Adipocyte (in vitro differentiated cells): ENCODE measurements around the gene PLA2G4C.

Experiments
- DNase-seq: peaks from one replicate; pipeline ENCODE4 v3.0.0-alpha.2; 2015; ENCODE audit warnings: low read depth
- H3K27me3 ChIP-seq: replicated peaks from 2 replicates; pipeline ENCODE4 v1.7.0; 2013; ENCODE audit warnings: mild to moderate bottlenecking, low read length, moderate library complexity; ENCODE audit not compliant: control insufficient read depth, insufficient read depth
- H3K36me3 ChIP-seq: 2 replicates; pipeline ENCODE4 v1.7.0; 2013; ENCODE audit warnings: low read length, mild to moderate bottlenecking, moderate library complexity; ENCODE audit not compliant: control insufficient read depth, insufficient read depth, severe bottlenecking
- H3K4me1 ChIP-seq: 2 replicates; pipeline ENCODE4 v1.7.0; 2013; ENCODE audit warnings: mild to moderate bottlenecking, low read length, moderate library complexity; ENCODE audit not compliant: control insufficient read depth, insufficient read depth
- H3K4me3 ChIP-seq: 2 replicates; pipeline ENCODE4 v1.7.0; 2013; ENCODE audit warnings: mild to moderate bottlenecking, low read length, moderate library complexity
- H3K9ac ChIP-seq: 2 replicates; pipeline ENCODE4 v1.7.0; 2013; ENCODE audit warnings: mild to moderate bottlenecking, low read length, moderate library complexity
- H3K9me3 ChIP-seq: 2 replicates; pipeline ENCODE4 v1.7.0; 2013; ENCODE audit warnings: mild to moderate bottlenecking, low read length, moderate library complexity; ENCODE audit not compliant: control insufficient read depth

The PLA2G4C gene

GRCh38 chr19:48110350-48110966 is at the start of gene PLA2G4C:
Gene PLA2G4C, minus strand, starts transcription at chr19:48110817. Its CDS starts 4,288 bp downstream, at chr19:48106529.
- peak within 1 kb of the TSS; percentile 79 for H3K4me3 ChIP-seq
- no peaks in the 10 kb centered on the region for H3K9me3 ChIP-seq
- H3K27me3 ChIP-seq = peaks cover 6% of the 10 kb centered on the region
- H3K9ac ChIP-seq = peak within 1 kb of the TSS; percentile 84
- H3K36me3 ChIP-seq = no peaks in the 10 kb centered on the region
- peaks cover 11% of the 10 kb centered on the region for H3K4me1 ChIP-seq
- peak; percentile 95 for DNase-seq

- H3K9me3 ChIP-seq = no peaks in the 10 kb centered on the region
- DNase-seq = no peak
- H3K27me3 ChIP-seq = no peaks in the 10 kb centered on the region
- no peak overlapping the region for H3K9ac ChIP-seq
- no peak overlapping the region for H3K4me3 ChIP-seq
- H3K36me3 ChIP-seq = no peaks in the 10 kb centered on the region
- no peaks in the 10 kb centered on the region for H3K4me1 ChIP-seq
Observed at GRCh38 chr19:48158210-48158790, 47.7 kb upstream of the PLA2G4C start.

GRCh38 chr19:48154003-48154402 is 43.4 kb upstream of the PLA2G4C start:
- Histone ChIP-seq H3K4me3 (no peak overlapping the region), H3K36me3 (no peaks in the 10 kb centered on the region), H3K9me3 (no peaks in the 10 kb centered on the region), H3K4me1 (no peaks in the 10 kb centered on the region), H3K9ac (no peak overlapping the region), H3K27me3 (no peaks in the 10 kb centered on the region)
- no peak for DNase-seq

GRCh38 chr19:48152551-48152950 is 41.9 kb upstream of the PLA2G4C start:
- no peaks in the 10 kb centered on the region for H3K36me3 ChIP-seq
- H3K27me3 ChIP-seq = no peaks in the 10 kb centered on the region
- no peak overlapping the region for H3K4me3 ChIP-seq
- H3K4me1 ChIP-seq = no peaks in the 10 kb centered on the region
- no peak overlapping the region for H3K9ac ChIP-seq
- H3K9me3 ChIP-seq = no peaks in the 10 kb centered on the region
- peak; percentile 86 for DNase-seq

GRCh38 chr19:48149430-48149829 is 38.8 kb upstream of the PLA2G4C start:
- Histone ChIP-seq H3K9me3 (no peaks in the 10 kb centered on the region), H3K36me3 (no peaks in the 10 kb centered on the region), H3K27me3 (no peaks in the 10 kb centered on the region), H3K4me1 (no peaks in the 10 kb centered on the region), H3K4me3 (no peak overlapping the region), H3K9ac (no peak overlapping the region)
- DNase-seq = no peak

- no peaks in the 10 kb centered on the region for H3K36me3 ChIP-seq
- H3K9me3 ChIP-seq = no peaks in the 10 kb centered on the region
- no peaks in the 10 kb centered on the region for H3K27me3 ChIP-seq
- H3K4me3 ChIP-seq = no peak overlapping the region
- H3K4me1 ChIP-seq = no peaks in the 10 kb centered on the region
- H3K9ac ChIP-seq = no peak overlapping the region
- no peak for DNase-seq
Observed at GRCh38 chr19:48148576-48148975, 38.0 kb upstream of the PLA2G4C start.

GRCh38 chr19:48147597-48148175 is 37.1 kb upstream of the PLA2G4C start:
- Histone ChIP-seq H3K4me1 (no peaks in the 10 kb centered on the region), H3K27me3 (no peaks in the 10 kb centered on the region), H3K4me3 (no peak overlapping the region), H3K9me3 (no peaks in the 10 kb centered on the region), H3K36me3 (no peaks in the 10 kb centered on the region), H3K9ac (no peak overlapping the region)
- no peak for DNase-seq

GRCh38 chr19:48139053-48139452 is 28.4 kb upstream of the PLA2G4C start:
- Histone ChIP-seq H3K4me3 (no peak overlapping the region), H3K9me3 (no peaks in the 10 kb centered on the region), H3K36me3 (peaks cover 3% of the 10 kb centered on the region), H3K9ac (no peak overlapping the region), H3K4me1 (no peaks in the 10 kb centered on the region), H3K27me3 (no peaks in the 10 kb centered on the region)
- DNase-seq = no peak

GRCh38 chr19:48137411-48137810 is 26.8 kb upstream of the PLA2G4C start:
- H3K4me3 ChIP-seq = no peak overlapping the region
- peaks cover 3% of the 10 kb centered on the region for H3K36me3 ChIP-seq
- no peaks in the 10 kb centered on the region for H3K4me1 ChIP-seq
- no peaks in the 10 kb centered on the region for H3K27me3 ChIP-seq
- H3K9me3 ChIP-seq = no peaks in the 10 kb centered on the region
- no peak for DNase-seq
- H3K9ac ChIP-seq = no peak overlapping the region

- Histone ChIP-seq H3K27me3 (no peaks in the 10 kb centered on the region), H3K9me3 (no peaks in the 10 kb centered on the region), H3K4me1 (no peaks in the 10 kb centered on the region), H3K36me3 (peaks cover 3% of the 10 kb centered on the region), H3K9ac (no peak overlapping the region), H3K4me3 (no peak overlapping the region)
- no peak for DNase-seq
Observed at GRCh38 chr19:48136547-48136946, 25.9 kb upstream of the PLA2G4C start.

GRCh38 chr19:48135411-48135810 is 24.8 kb upstream of the PLA2G4C start:
- H3K36me3 ChIP-seq = peaks cover 3% of the 10 kb centered on the region
- H3K4me1 ChIP-seq = no peaks in the 10 kb centered on the region
- DNase-seq = no peak
- no peaks in the 10 kb centered on the region for H3K27me3 ChIP-seq
- no peaks in the 10 kb centered on the region for H3K9me3 ChIP-seq
- no peak overlapping the region for H3K9ac ChIP-seq
- no peak overlapping the region for H3K4me3 ChIP-seq
